K562 (cell line): ENCODE data around the gene TMSB4X. TPM values are rescaled to one million over a fixed set of nuclear protein-coding genes. Genes with fewer than 3 reads are reported as not detected.

ENCODE experiments used
- ATAC-seq: fragments of 200-7000 bp; cut with Tn5 transposase; 3 replicates; pipeline ENCODE4 v1.9.1; 2020; ENCODE audit warnings: moderate library complexity
- BruUV-seq: library from RNA; stranded (reverse); fragments of 400-500 nt; replicated peaks from 2 replicates; lab custom pipeline; 2021; lab: Mats Ljungman, UMichigan
- CTCF ChIA-PET: fragments of 300-600 bp; formaldehyde crosslinking; extraction: SDS; loops from one replicate; lab custom pipeline; 2021; ENCODE audit warnings: low intra/inter-chr PET ratio; lab: Yijun Ruan, JAX
- POLR2A ChIA-PET: fragments of 300-600, 350-650 bp; sonication (Branson Sonifier 250); formaldehyde crosslinking; extraction: SDS; loops from one replicate; lab custom pipeline; 2021; ENCODE audit warnings: antibody characterized with exemption, inconsistent platforms; lab: Yijun Ruan, JAX
- DNase-seq, 4 experiments: peaks; one replicate each; pipeline versions ENCODE4 v3.0.0 to v3.0.0-alpha.2; 2011 to 2018; ENCODE audit warnings: low spot score in 3 of 4, mixed read lengths in 3 of 4; ENCODE audit errors: extremely low read depth in 1 of 4
- FAIRE-seq: peaks from 2 replicates; lab custom pipeline; 2011; peaks lifted over from hg19 to GRCh38; lab: Jason Lieb, UNC
- H2AFZ ChIP-seq: 2 replicates; pipeline ENCODE4 v1.6.0; 2011; ENCODE audit warnings: low read depth, low read length, control low read depth, inconsistent platforms
- H3K27ac ChIP-seq: fragments of 200-600 bp; 3 replicates; pipeline ENCODE4 v1.8.0; 2011; ENCODE audit warnings: low read depth, mild to moderate bottlenecking, control low read depth, inconsistent platforms, low read length, moderate library complexity, mixed read lengths; ENCODE audit errors: extremely low read depth
- H3K27me3 ChIP-seq, 2 experiments: fragments of 300-600 bp in 1 of 2; 2 replicates in 1 of 2; 3 replicates in 1 of 2; pipeline versions ENCODE4 v1.6.0 to v1.8.0; 2011; ENCODE audit warnings: inconsistent platforms in 2 of 2, low read length in 2 of 2, mild to moderate bottlenecking in 1 of 2, mixed read lengths in 1 of 2, moderate library complexity in 1 of 2; ENCODE audit not compliant: control insufficient read depth in 2 of 2, insufficient read depth in 2 of 2
- H3K36me3 ChIP-seq: fragments of 300-600 bp; 3 replicates; pipeline ENCODE4 v1.8.0; 2011; ENCODE audit warnings: mild to moderate bottlenecking, low read length, inconsistent platforms; ENCODE audit not compliant: control insufficient read depth, insufficient read depth
- H3K4me1 ChIP-seq, 2 experiments: fragments of 200-600 bp in 1 of 2; replicated peaks in 1 of 2; 2 replicates in 1 of 2; 3 replicates in 1 of 2; pipeline versions ENCODE4 v1.5.1 to v1.8.0; 2011; ENCODE audit warnings: inconsistent platforms in 2 of 2, low read length in 2 of 2, mild to moderate bottlenecking in 1 of 2, mixed read lengths in 1 of 2, moderate library complexity in 1 of 2; ENCODE audit not compliant: control insufficient read depth in 2 of 2, insufficient read depth in 2 of 2
- H3K4me2 ChIP-seq: 2 replicates; pipeline ENCODE4 v1.6.1; 2011; ENCODE audit warnings: low read length, control low read depth, inconsistent platforms, mixed read lengths; ENCODE audit not compliant: insufficient read depth
- H3K4me3 ChIP-seq: fragments of 200-600 bp; sonication (generic), shearing (Covaris generic); 2 replicates; pipeline ENCODE4 v1.5.1; 2016; ENCODE audit warnings: control low read depth, inconsistent platforms
- H3K79me2 ChIP-seq: fragments of 200-600 bp; 3 replicates; pipeline ENCODE4 v1.8.0; 2011; ENCODE audit warnings: low read length, inconsistent platforms; ENCODE audit not compliant: control insufficient read depth, insufficient read depth
- H3K9ac ChIP-seq, 2 experiments: 2 replicates each; pipeline versions ENCODE4 v1.6.0 to v1.6.1; 2011; ENCODE audit warnings: low read depth in 2 of 2, low read length in 2 of 2, control low read depth in 1 of 2, inconsistent platforms in 1 of 2, mild to moderate bottlenecking in 1 of 2, mixed read lengths in 1 of 2; ENCODE audit not compliant: insufficient read depth in 1 of 2
- H3K9me1 ChIP-seq: one replicate; pipeline ENCODE4 v1.6.0; 2011; ENCODE audit warnings: inconsistent platforms, mild to moderate bottlenecking, low read length, moderate library complexity; ENCODE audit not compliant: control insufficient read depth, insufficient read depth
- H3K9me3 ChIP-seq: replicated peaks from 2 replicates; pipeline ENCODE4 v1.5.1; 2011; ENCODE audit warnings: low read depth, low read length, inconsistent platforms; ENCODE audit not compliant: control insufficient read depth, insufficient read depth
- H4K20me1 ChIP-seq: replicated peaks from 2 replicates; pipeline ENCODE4 v1.6.1; 2011; ENCODE audit warnings: low read length, inconsistent platforms, mixed read lengths; ENCODE audit not compliant: control insufficient read depth, insufficient read depth
- ATF7 ChIP-seq: fragments of 450-650 bp; IDR thresholded peaks from 2 replicates; pipeline ENCODE4 v1.7.1; 2014; ENCODE audit warnings: mild to moderate bottlenecking, moderate library complexity
- BMI1 ChIP-seq: fragments of 150-350 bp; IDR thresholded peaks from 2 replicates; pipeline ENCODE4 v1.6.1; 2014; ENCODE audit warnings: low read length
- CREB1 ChIP-seq, 2 experiments: sonication (generic) in 1 of 2; formaldehyde crosslinking in 1 of 2; IDR thresholded peaks; 2 replicates each; pipeline versions ENCODE4 v1.6.1 to v1.8.0; 2012 to 2022; ENCODE audit warnings: inconsistent platforms in 1 of 2, mild to moderate bottlenecking in 1 of 2, missing genetic modification reagents in 1 of 2, moderate library complexity in 1 of 2
- ZNF316 ChIP-seq: fragments of 450-650 bp; IDR thresholded peaks from 2 replicates; pipeline ENCODE4 v1.6.1; 2016
- ZNF785 ChIP-seq: fragments of 250-450 bp; sonication (Bioruptor Pico); IDR thresholded peaks from 2 replicates; pipeline ENCODE4 v1.4.0; 2020; ENCODE audit warnings: mild to moderate bottlenecking
- WGBS: fragments of 100-300 bp; shearing (Covaris generic); methylation state at CpG from one replicate; pipeline ENCODE4 v1.1.6; 2016; ENCODE audit warnings: low coverage, mixed read lengths; ENCODE audit not compliant: insufficient coverage; ENCODE audit errors: missing lambda C conversion rate; 5-methylcytosine and 5-hydroxymethylcytosine counted together
- in situ Hi-C: fragments of 300-500 bp; cut with MboI; formaldehyde crosslinking; loops from 4 replicates; pipeline ENCODE4 v1.15.0; 2018; ENCODE audit warnings: inconsistent platforms, mixed read lengths
- intact Hi-C: fragments of 100-400 bp; cut with micrococcal nuclease; formaldehyde crosslinking; loops from 2 replicates; pipeline ENCODE4 v1.14.2; 2022
- polyA plus RNA-seq, 8 experiments: library from polyadenylated mRNA; depleted of rRNA in 4 of 8; stranded (reverse) in 5 of 8; unstranded in 3 of 8; fragments of >200 nt; fragmentation: Nextera tagmentation in 2 of 8; fragmentation: Illumina TruSeq in 1 of 8; extraction: Ambion mirVana in 2 of 8; extraction: Trizol in 1 of 8; gene quantifications; 2 replicates each; pipeline versions ENCODE4 v1.2.1 to v1.2.3, GENCODE V29; 2011 to 2014; ENCODE audit warnings: inconsistent platforms in 1 of 8, missing spikeins in 1 of 8
- total RNA-seq, 7 experiments: library from RNA; depleted of rRNA in 6 of 7; stranded (reverse); fragments of >200 nt in 6 of 7; fragmentation: Illumina TruSeq in 2 of 7; extraction: Trizol in 2 of 7; gene quantifications; 2 replicates each; pipeline versions ENCODE4 v1.2.1 to v1.2.3, GENCODE V29; 2011 to 2021; ENCODE audit warnings: low replicate concordance in 1 of 7
- TF ChIP-seq, protein P1 (sequence below): fragments of 450-650 bp; IDR thresholded peaks from 2 replicates; pipeline ENCODE4 v1.6.1; 2016; ENCODE audit warnings: mild to moderate bottlenecking, moderate library complexity
- TF ChIP-seq, protein P2 (sequence below), 2 experiments: fragments of 450-650 bp in 1 of 2; sonication (generic) in 1 of 2; formaldehyde crosslinking; conservative IDR thresholded peaks; 2 replicates each; pipeline versions ENCODE4 v1.4.0 to v1.8.1; 2020 to 2022; ENCODE audit warnings: mild to moderate bottlenecking in 1 of 2, missing genetic modification reagents in 1 of 2
- TF ChIP-seq, protein P3 (sequence below): fragments of 200-800 bp; sonication (Bioruptor generic); IDR thresholded peaks from 2 replicates; pipeline ENCODE4 v1.6.1; 2017; ENCODE audit warnings: missing genetic modification characterization, missing compliant biosample characterization

Gene TMSB4X
- total and polyA plus RNA-seq, 9 of the 15 experiments (the other 6 are each of a cell fraction or from before 2014, with no cell fraction given): 1,035 to 2,035 (median 1,529) TPM

DNA sequence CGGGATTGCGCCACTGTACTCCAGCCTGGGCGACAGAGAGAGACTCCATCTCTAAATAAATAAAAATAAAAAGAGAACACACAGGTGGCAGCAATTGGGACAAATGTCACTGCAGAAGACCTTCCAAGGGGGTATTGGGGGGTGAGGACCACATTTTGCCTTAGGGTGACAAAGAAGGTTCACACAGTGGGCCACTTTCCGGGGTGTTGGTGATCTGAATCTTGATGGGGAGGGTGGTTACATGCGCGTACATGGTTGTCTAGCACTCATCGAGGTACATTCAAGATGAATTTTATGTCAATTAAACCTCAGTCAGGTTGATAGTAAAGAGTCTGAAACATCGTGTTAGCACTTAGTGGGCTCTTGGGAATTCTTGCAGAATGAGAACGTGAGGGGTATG is 20.5 kb upstream of the TMSB4X start:
- Histone ChIP-seq H3K4me2 (no peak overlapping the region), H4K20me1 (no peaks in the 10 kb centered on the region), H3K9ac (no peak overlapping the region), H3K27me3 (no peaks in the 10 kb centered on the region), H3K9me3 (no peaks in the 10 kb centered on the region), H3K4me3 (no peak overlapping the region), H3K4me1 (peaks cover 23 to 51% of the 10 kb centered on the region in 2 experiments), H3K27ac (no peak overlapping the region), H3K79me2 (no peaks in the 10 kb centered on the region; the same call in 2 of the 3 replicates), H2AFZ (no peak overlapping the region), H3K36me3 (peaks cover 10% of the 10 kb centered on the region; the same call in 2 of the 3 replicates), H3K9me1 (no peaks in the 10 kb centered on the region)
- in situ Hi-C loops: loop anchor here (25.0 kb wide), 1 partner anchor 708 kb away; the partner anchor contains the start of gene TCEANC
- no TSS peak for BruUV-seq
- ChIA-PET CTCF (no interaction called here), POLR2A (no interaction called here)
- WGBS: 82% methylated on average over 6 of the region's 9 CpGs
- intact Hi-C loops: loop anchor here (10.0 kb wide), 1 partner anchor 690 kb away; no protein-coding TSS in a partner anchor
- ATAC-seq (no peak), DNase-seq (no peak), FAIRE-seq (no peak)
- no peak for TF ChIP-seq BMI1
- TF ChIP-seq, protein P1, sequence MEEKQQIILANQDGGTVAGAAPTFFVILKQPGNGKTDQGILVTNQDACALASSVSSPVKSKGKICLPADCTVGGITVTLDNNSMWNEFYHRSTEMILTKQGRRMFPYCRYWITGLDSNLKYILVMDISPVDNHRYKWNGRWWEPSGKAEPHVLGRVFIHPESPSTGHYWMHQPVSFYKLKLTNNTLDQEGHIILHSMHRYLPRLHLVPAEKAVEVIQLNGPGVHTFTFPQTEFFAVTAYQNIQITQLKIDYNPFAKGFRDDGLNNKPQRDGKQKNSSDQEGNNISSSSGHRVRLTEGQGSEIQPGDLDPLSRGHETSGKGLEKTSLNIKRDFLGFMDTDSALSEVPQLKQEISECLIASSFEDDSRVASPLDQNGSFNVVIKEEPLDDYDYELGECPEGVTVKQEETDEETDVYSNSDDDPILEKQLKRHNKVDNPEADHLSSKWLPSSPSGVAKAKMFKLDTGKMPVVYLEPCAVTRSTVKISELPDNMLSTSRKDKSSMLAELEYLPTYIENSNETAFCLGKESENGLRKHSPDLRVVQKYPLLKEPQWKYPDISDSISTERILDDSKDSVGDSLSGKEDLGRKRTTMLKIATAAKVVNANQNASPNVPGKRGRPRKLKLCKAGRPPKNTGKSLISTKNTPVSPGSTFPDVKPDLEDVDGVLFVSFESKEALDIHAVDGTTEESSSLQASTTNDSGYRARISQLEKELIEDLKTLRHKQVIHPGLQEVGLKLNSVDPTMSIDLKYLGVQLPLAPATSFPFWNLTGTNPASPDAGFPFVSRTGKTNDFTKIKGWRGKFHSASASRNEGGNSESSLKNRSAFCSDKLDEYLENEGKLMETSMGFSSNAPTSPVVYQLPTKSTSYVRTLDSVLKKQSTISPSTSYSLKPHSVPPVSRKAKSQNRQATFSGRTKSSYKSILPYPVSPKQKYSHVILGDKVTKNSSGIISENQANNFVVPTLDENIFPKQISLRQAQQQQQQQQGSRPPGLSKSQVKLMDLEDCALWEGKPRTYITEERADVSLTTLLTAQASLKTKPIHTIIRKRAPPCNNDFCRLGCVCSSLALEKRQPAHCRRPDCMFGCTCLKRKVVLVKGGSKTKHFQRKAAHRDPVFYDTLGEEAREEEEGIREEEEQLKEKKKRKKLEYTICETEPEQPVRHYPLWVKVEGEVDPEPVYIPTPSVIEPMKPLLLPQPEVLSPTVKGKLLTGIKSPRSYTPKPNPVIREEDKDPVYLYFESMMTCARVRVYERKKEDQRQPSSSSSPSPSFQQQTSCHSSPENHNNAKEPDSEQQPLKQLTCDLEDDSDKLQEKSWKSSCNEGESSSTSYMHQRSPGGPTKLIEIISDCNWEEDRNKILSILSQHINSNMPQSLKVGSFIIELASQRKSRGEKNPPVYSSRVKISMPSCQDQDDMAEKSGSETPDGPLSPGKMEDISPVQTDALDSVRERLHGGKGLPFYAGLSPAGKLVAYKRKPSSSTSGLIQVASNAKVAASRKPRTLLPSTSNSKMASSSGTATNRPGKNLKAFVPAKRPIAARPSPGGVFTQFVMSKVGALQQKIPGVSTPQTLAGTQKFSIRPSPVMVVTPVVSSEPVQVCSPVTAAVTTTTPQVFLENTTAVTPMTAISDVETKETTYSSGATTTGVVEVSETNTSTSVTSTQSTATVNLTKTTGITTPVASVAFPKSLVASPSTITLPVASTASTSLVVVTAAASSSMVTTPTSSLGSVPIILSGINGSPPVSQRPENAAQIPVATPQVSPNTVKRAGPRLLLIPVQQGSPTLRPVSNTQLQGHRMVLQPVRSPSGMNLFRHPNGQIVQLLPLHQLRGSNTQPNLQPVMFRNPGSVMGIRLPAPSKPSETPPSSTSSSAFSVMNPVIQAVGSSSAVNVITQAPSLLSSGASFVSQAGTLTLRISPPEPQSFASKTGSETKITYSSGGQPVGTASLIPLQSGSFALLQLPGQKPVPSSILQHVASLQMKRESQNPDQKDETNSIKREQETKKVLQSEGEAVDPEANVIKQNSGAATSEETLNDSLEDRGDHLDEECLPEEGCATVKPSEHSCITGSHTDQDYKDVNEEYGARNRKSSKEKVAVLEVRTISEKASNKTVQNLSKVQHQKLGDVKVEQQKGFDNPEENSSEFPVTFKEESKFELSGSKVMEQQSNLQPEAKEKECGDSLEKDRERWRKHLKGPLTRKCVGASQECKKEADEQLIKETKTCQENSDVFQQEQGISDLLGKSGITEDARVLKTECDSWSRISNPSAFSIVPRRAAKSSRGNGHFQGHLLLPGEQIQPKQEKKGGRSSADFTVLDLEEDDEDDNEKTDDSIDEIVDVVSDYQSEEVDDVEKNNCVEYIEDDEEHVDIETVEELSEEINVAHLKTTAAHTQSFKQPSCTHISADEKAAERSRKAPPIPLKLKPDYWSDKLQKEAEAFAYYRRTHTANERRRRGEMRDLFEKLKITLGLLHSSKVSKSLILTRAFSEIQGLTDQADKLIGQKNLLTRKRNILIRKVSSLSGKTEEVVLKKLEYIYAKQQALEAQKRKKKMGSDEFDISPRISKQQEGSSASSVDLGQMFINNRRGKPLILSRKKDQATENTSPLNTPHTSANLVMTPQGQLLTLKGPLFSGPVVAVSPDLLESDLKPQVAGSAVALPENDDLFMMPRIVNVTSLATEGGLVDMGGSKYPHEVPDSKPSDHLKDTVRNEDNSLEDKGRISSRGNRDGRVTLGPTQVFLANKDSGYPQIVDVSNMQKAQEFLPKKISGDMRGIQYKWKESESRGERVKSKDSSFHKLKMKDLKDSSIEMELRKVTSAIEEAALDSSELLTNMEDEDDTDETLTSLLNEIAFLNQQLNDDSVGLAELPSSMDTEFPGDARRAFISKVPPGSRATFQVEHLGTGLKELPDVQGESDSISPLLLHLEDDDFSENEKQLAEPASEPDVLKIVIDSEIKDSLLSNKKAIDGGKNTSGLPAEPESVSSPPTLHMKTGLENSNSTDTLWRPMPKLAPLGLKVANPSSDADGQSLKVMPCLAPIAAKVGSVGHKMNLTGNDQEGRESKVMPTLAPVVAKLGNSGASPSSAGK: no peak
- TF ChIP-seq, protein P2, sequence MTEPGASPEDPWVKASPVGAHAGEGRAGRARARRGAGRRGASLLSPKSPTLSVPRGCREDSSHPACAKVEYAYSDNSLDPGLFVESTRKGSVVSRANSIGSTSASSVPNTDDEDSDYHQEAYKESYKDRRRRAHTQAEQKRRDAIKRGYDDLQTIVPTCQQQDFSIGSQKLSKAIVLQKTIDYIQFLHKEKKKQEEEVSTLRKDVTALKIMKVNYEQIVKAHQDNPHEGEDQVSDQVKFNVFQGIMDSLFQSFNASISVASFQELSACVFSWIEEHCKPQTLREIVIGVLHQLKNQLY (CRISPR knock-in tag; conservative IDR thresholded peaks at IDR 0.05): no peak
- no peak for TF ChIP-seq ZNF785 (CRISPR knock-in tag)
- TF ChIP-seq, protein P3, sequence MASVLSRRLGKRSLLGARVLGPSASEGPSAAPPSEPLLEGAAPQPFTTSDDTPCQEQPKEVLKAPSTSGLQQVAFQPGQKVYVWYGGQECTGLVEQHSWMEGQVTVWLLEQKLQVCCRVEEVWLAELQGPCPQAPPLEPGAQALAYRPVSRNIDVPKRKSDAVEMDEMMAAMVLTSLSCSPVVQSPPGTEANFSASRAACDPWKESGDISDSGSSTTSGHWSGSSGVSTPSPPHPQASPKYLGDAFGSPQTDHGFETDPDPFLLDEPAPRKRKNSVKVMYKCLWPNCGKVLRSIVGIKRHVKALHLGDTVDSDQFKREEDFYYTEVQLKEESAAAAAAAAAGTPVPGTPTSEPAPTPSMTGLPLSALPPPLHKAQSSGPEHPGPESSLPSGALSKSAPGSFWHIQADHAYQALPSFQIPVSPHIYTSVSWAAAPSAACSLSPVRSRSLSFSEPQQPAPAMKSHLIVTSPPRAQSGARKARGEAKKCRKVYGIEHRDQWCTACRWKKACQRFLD: no peak
- TF ChIP-seq ZNF316: no peak
- no peak for TF ChIP-seq CREB1 (IDR thresholded peaks at IDR 0.05)
- no peak for TF ChIP-seq CREB1 (CRISPR knock-in tag; IDR thresholded peaks at IDR 0.05)
- TF ChIP-seq ATF7: no peak
